ENCODE results near the gene GSTM4. TPM values are rescaled to one million over a fixed set of nuclear protein-coding genes. Genes with fewer than 3 reads are reported as not detected.

GSTM4 gene
- total and polyA plus RNA-seq, 2 of the 8 experiments (the other 6 are each of a cell fraction or from before 2014, with no cell fraction given), result 11.3 to 31.4 TPM

DNA sequence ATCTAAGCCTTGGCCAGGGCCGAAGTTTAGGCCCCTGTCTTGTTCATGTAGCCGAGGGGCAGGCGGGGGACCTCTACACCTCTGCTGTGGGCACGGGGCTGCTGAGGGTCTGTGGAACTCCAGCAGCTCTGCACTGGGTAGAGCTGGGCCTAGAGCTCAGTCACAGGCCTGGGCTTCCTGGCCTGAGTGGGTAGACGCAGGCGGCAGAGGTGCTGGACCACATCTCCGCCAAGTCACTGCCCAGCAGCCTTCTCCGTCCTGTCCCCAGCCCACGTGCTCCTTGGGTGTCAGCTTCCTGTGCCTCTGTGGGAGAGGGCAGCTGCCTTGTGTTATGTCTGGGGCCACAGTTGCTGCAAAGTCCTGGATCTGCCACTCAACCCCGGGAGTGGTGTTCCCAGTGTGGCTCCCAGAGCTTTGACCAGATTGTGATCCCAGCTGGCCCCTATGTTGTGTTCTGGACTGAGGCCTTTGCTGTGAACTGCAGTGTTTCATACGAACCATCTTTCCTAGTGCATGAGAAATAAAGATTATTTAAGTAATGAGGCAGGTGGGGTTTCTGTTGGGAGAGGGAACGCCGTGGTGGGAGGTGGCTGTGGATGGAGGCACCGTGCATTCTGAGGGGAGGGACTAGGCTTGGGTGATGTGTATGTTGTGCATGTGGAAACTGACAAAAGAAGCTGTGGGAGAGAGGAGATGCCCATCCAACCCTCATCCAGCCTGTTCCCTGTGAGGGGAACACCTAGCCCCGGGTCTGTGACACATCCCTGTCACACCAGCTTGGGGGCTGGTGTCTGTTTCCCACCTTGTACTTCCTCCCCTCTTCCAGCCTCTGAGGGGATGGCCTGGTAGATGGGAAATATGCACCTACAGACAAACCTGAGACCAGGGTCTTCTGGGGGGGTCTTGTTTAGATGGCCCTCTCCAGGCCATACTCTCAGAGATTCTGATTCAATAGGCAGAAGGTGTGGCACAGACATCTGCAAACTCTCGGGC, 24.1 kb upstream of the GSTM4 start:
- Histone ChIP-seq H3K23me2 (ENCODE audit: low read depth, low read length) (no peaks in the 10 kb centered on the region), H3K4me2 (ENCODE audit: insufficient read depth in 1 of 2, low read depth in 2 of 2, low read length in 2 of 2) (no peak overlapping the region), H3K4me3 (ENCODE audit: extremely low read depth in 1 of 4, insufficient read depth in 2 of 4, low read depth in 3 of 4, low read length in 4 of 4) (no peak overlapping the region), H3K27ac (ENCODE audit: low read depth, low read length) (no peak overlapping the region), H3K27me3 (replicated peaks in 1 of 4; ENCODE audit: control insufficient read depth in 3 of 4, extremely low read depth in 1 of 4, insufficient read depth in 3 of 4, low read length in 3 of 4) (no peaks in the 10 kb centered on the region), H4K5ac (ENCODE audit: insufficient read length, low read depth, low read length) (no peak overlapping the region), H3K79me1 (ENCODE audit: low read depth, low read length) (no peaks in the 10 kb centered on the region), H3K56ac (replicated peaks; ENCODE audit: insufficient read length, low read depth, low read length) (no peak overlapping the region), H4K20me1 (replicated peaks in 1 of 2; ENCODE audit: control insufficient read depth in 1 of 2, insufficient read depth in 2 of 2, low read length in 2 of 2) (peaks cover 0 to 15% of the 10 kb centered on the region in 2 experiments), H3K23ac (ENCODE audit: insufficient read length) (no peak overlapping the region), H3K18ac (ENCODE audit: extremely low read depth, low read length) (no peak overlapping the region), H3K4ac (replicated peaks; ENCODE audit: insufficient read length, low read depth, low read length) (no peak overlapping the region), H4K91ac (replicated peaks; ENCODE audit: insufficient read length, low read length) (no peak overlapping the region), H3K9me3 (ENCODE audit: insufficient read depth in 2 of 2, low read depth in 1 of 2, low read length in 1 of 2) (no peaks in the 10 kb centered on the region), H3K36me3 (ENCODE audit: control insufficient read depth in 2 of 4, insufficient read depth in 4 of 4, low read length in 3 of 4) (peaks cover 17 to 26% (median 23%) of the 10 kb centered on the region in 4 experiments), H2BK5ac (ENCODE audit: low read depth, low read length) (no peak overlapping the region), H3K4me1 (replicated peaks in 1 of 4; ENCODE audit: control insufficient read depth in 3 of 4, insufficient read depth in 4 of 4, low read length in 3 of 4) (peaks cover 5 to 8% (median 7%) of the 10 kb centered on the region in 4 experiments; a peak in 6 of 7 replicates), H2BK15ac (ENCODE audit: low read length) (no peak overlapping the region), H2BK12ac (ENCODE audit: low read depth, low read length) (no peak overlapping the region), H3K9ac (replicated peaks in 1 of 4; ENCODE audit: extremely low read depth in 1 of 4, low read depth in 3 of 4, low read length in 3 of 4) (no peak overlapping the region), H3K79me2 (ENCODE audit: control insufficient read depth in 1 of 2, insufficient read depth in 2 of 2, low read length in 2 of 2) (no peaks in the 10 kb centered on the region), H2BK20ac (ENCODE audit: low read length) (no peak overlapping the region), H3K14ac (ENCODE audit: insufficient read length) (no peak overlapping the region), H2AFZ (ENCODE audit: low read length) (no peak overlapping the region), H2BK120ac (replicated peaks; ENCODE audit: low read depth, low read length) (no peak overlapping the region), H2AK5ac (ENCODE audit: low read depth, low read length) (no peak overlapping the region), H4K8ac (ENCODE audit: extremely low read depth, insufficient read depth, low read length) (no peak overlapping the region)
- FAIRE-seq, result no peak
- DNase-seq (ENCODE audit: low read depth in 1 of 2, low spot score in 2 of 2), result peak in 1 of 2 experiments; percentile 17
- POLR2A ChIA-PET (ENCODE audit: partially characterized antibody), result interaction anchor here (0.7 to 1.6 kb wide), 3 partner anchors 12 to 83 kb away, joined by 3 to 5 read pairs (median 3); partner anchors contain the start of genes AMPD2, GNAI3 and GNAT2
- CTCF ChIA-PET (ENCODE audit: partially characterized antibody), result interaction anchor here (0.8 to 10.4 kb wide), 13 partner anchors 8 to 145 kb away, joined by 3 to 73 read pairs (median 3); partner anchors contain the start of genes AMPD2, EPS8L3, GNAT2 and GSTM1
- WGBS, 2 experiments (ENCODE audit: extremely low coverage in 1 of 2, insufficient coverage in 1 of 2, insufficient read length in 1 of 2, insufficient replicate concordance in 2 of 2, low coverage in 1 of 2, low lambda C conversion rate in 2 of 2, missing lambda C conversion rate in 1 of 2), result 89% methylated on average over 14 of the region's 16 CpGs; no CpG with 5 or more reads in 1 of the 2 experiments
- no peak for TF ChIP-seq EP300 (IDR thresholded peaks at IDR 0.05; ENCODE audit: borderline replicate concordance in 1 of 2, low read depth in 2 of 2, low read length in 2 of 2)
- TF ChIP-seq, protein P1, sequence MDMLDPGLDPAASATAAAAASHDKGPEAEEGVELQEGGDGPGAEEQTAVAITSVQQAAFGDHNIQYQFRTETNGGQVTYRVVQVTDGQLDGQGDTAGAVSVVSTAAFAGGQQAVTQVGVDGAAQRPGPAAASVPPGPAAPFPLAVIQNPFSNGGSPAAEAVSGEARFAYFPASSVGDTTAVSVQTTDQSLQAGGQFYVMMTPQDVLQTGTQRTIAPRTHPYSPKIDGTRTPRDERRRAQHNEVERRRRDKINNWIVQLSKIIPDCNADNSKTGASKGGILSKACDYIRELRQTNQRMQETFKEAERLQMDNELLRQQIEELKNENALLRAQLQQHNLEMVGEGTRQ (IDR thresholded peaks at IDR 0.05; ENCODE audit: low read length), result no peak
- TF ChIP-seq BACH1 (IDR thresholded peaks at IDR 0.05; ENCODE audit: low read length), result no peak
- TF ChIP-seq NRF1 (IDR thresholded peaks at IDR 0.05; ENCODE audit: low read depth, low read length), result no peak
- TF ChIP-seq GTF2F1 (IDR thresholded peaks at IDR 0.05; ENCODE audit: borderline replicate concordance, low read depth, low read length), result no peak
- no peak for TF ChIP-seq SP2 (IDR thresholded peaks at IDR 0.05; ENCODE audit: low read length)
- TF ChIP-seq PHF8 (conservative IDR thresholded peaks at IDR 0.05; ENCODE audit: low read depth, low read length), result no peak
- no peak for TF ChIP-seq CEBPB (IDR thresholded peaks at IDR 0.05; ENCODE audit: low read depth, low read length)
- TF ChIP-seq JUND (IDR thresholded peaks at IDR 0.05; ENCODE audit: low read length), result no peak
- no peak for TF ChIP-seq YY1 (IDR thresholded peaks at IDR 0.05; ENCODE audit: low read depth, low read length)
- TF ChIP-seq KDM5A (IDR thresholded peaks at IDR 0.05; ENCODE audit: low read length), result no peak
